ENCODE results near the gene DISP2. TPM values are rescaled to one million over a fixed set of nuclear protein-coding genes. Genes with fewer than 3 reads are reported as not detected.

Gene DISP2
- total and polyA plus RNA-seq, 2 of the 8 experiments (the other 6 are each of a cell fraction or from before 2014, with no cell fraction given): 0.45 to 1.2 TPM

DNA sequence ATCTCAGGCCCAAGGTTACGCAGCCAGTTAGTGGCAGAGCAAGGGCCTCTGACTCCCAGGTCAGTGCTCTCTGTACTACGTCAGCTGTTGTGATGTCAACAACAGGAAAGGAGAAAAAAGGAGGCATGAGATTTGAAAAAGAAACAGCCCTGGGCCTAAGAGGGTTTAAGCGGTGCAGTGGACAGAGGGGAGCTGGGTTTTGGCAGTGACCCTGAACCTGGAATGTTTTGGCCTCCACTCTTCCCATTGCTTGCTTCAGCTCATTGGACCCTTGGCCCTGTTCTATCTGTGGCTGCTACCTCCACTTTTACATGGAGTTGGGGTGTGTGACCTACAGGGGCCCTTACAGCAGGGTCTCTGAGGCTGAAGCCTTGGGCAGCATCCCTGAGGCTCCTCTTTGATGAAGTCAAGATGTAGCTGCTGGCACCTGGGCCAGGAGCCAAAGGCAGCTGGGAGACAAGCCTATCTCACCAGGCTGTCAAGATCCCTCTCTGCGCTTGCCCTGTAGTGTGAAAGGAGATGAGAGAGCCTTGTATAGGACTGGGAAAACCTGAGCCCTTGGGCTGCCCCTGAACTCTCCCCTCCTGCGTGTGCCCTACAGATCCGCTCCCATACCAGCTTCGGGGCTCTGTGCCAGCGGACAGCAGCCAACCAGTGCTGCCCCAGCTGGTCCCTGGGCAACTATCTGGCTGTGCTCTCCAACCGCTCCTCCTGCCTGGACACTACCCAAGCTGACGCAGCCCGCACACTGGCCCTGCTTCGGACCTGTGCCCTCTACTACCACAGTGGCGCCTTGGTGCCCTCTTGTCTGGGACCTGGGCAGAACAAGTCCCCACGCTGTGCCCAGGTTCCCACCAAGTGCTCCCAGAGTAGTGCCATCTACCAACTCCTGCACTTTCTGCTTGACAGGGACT, 8.7 kb downstream of the DISP2 start:
- H3K4me3 ChIP-seq (ENCODE audit: extremely low read depth in 1 of 4, insufficient read depth in 2 of 4, low read depth in 3 of 4, low read length in 4 of 4): no peak overlapping the region
- POLR2A ChIA-PET (ENCODE audit: partially characterized antibody): interaction anchor here (0.7 to 4.1 kb wide), 7 partner anchors 16 to 92 kb away, joined by 3 to 22 read pairs (median 3); partner anchors contain the start of genes CCDC9B and KNSTRN
- TF ChIP-seq, protein P1, sequence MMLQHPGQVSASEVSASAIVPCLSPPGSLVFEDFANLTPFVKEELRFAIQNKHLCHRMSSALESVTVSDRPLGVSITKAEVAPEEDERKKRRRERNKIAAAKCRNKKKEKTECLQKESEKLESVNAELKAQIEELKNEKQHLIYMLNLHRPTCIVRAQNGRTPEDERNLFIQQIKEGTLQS (IDR thresholded peaks at IDR 0.05; ENCODE audit: insufficient read depth, low read depth, low read length): no peak
- TF ChIP-seq, protein P2, sequence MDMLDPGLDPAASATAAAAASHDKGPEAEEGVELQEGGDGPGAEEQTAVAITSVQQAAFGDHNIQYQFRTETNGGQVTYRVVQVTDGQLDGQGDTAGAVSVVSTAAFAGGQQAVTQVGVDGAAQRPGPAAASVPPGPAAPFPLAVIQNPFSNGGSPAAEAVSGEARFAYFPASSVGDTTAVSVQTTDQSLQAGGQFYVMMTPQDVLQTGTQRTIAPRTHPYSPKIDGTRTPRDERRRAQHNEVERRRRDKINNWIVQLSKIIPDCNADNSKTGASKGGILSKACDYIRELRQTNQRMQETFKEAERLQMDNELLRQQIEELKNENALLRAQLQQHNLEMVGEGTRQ (IDR thresholded peaks at IDR 0.05; ENCODE audit: low read length): no peak
- TF ChIP-seq ASH2L (IDR thresholded peaks at IDR 0.05; ENCODE audit: low read length) (no peak), RFX5 (IDR thresholded peaks at IDR 0.05; ENCODE audit: borderline replicate concordance, low read depth, low read length) (no peak), TCF12 (IDR thresholded peaks at IDR 0.05; ENCODE audit: low read depth, low read length) (no peak), JUND (IDR thresholded peaks at IDR 0.05; ENCODE audit: low read length) (no peak), BRCA1 (IDR thresholded peaks at IDR 0.05; ENCODE audit: low read depth, low read length) (no peak), SIX5 (IDR thresholded peaks at IDR 0.05; ENCODE audit: low read depth, low read length) (no peak), SAP30 (IDR thresholded peaks at IDR 0.05; ENCODE audit: insufficient read depth, insufficient replicate concordance, low read length) (no peak)

More for the DNA sequence above, 8.7 kb downstream of the DISP2 start:
- Histone ChIP-seq H3K9ac (replicated peaks in 1 of 4; ENCODE audit: extremely low read depth in 1 of 4, low read depth in 3 of 4, low read length in 3 of 4) (no peak overlapping the region), H3K18ac (ENCODE audit: extremely low read depth, low read length) (no peak overlapping the region), H2AK5ac (ENCODE audit: low read depth, low read length) (no peak overlapping the region), H2BK15ac (ENCODE audit: low read length) (peak overlapping the region; percentile 31; the same call in 1 of the 2 replicates), H3K14ac (ENCODE audit: insufficient read length) (no peak overlapping the region), H2BK12ac (ENCODE audit: low read depth, low read length) (peak overlapping the region; percentile 87; the same call in 1 of the 2 replicates), H2BK120ac (replicated peaks; ENCODE audit: low read depth, low read length) (no peak overlapping the region), H2AFZ (ENCODE audit: low read length) (no peak overlapping the region), H3K4me2 (ENCODE audit: insufficient read depth in 1 of 2, low read depth in 2 of 2, low read length in 2 of 2) (peak overlapping the region in 1 of 2 experiments; percentile 22; a peak in 1 of 4 replicates), H3K27ac (ENCODE audit: low read depth, low read length) (no peak overlapping the region), H3K27me3 (replicated peaks in 1 of 4; ENCODE audit: control insufficient read depth in 3 of 4, extremely low read depth in 1 of 4, insufficient read depth in 3 of 4, low read length in 3 of 4) (peaks cover 5 to 27% (median 23%) of the 10 kb centered on the region in 4 experiments), H3K36me3 (ENCODE audit: control insufficient read depth in 2 of 4, insufficient read depth in 4 of 4, low read length in 3 of 4) (no peaks in the 10 kb centered on the region), H3K23ac (ENCODE audit: insufficient read length) (no peak overlapping the region), H3K79me2 (ENCODE audit: control insufficient read depth in 1 of 2, insufficient read depth in 2 of 2, low read length in 2 of 2) (no peaks in the 10 kb centered on the region), H3K23me2 (ENCODE audit: low read depth, low read length) (peaks cover 1% of the 10 kb centered on the region), H3K9me3 (ENCODE audit: insufficient read depth in 2 of 2, low read depth in 1 of 2, low read length in 1 of 2) (peaks cover 0 to 8% of the 10 kb centered on the region in 2 experiments; a peak in 1 of 4 replicates), H4K5ac (ENCODE audit: insufficient read length, low read depth, low read length) (no peak overlapping the region), H3K79me1 (ENCODE audit: low read depth, low read length) (no peaks in the 10 kb centered on the region), H4K91ac (replicated peaks; ENCODE audit: insufficient read length, low read length) (no peak overlapping the region), H2BK5ac (ENCODE audit: low read depth, low read length) (no peak overlapping the region), H4K8ac (ENCODE audit: extremely low read depth, insufficient read depth, low read length) (no peak overlapping the region; the same call in 1 of the 2 replicates), H3K56ac (replicated peaks; ENCODE audit: insufficient read length, low read depth, low read length) (no peak overlapping the region), H2BK20ac (ENCODE audit: low read length) (0 out of 2 replicates have a peak overlapping the region, but pooled peaks have one; percentile 61), H3K4me1 (replicated peaks in 1 of 4; ENCODE audit: control insufficient read depth in 3 of 4, insufficient read depth in 4 of 4, low read length in 3 of 4) (peaks cover 0 to 6% (median 4%) of the 10 kb centered on the region in 4 experiments; a peak in 3 of 7 replicates), H3K4ac (replicated peaks; ENCODE audit: insufficient read length, low read depth, low read length) (no peak overlapping the region), H4K20me1 (replicated peaks in 1 of 2; ENCODE audit: control insufficient read depth in 1 of 2, insufficient read depth in 2 of 2, low read length in 2 of 2) (peaks cover 0 to 1% of the 10 kb centered on the region in 2 experiments)
- CTCF ChIA-PET (ENCODE audit: partially characterized antibody): interaction anchor here (0.8 to 13.4 kb wide), 20 partner anchors 10 to 223 kb away, joined by 3 to 452 read pairs (median 7); partner anchors contain the start of genes CCDC9B, DISP2, KNSTRN and PHGR1
- WGBS, 2 experiments (ENCODE audit: extremely low coverage in 1 of 2, insufficient coverage in 1 of 2, insufficient read length in 1 of 2, insufficient replicate concordance in 2 of 2, low coverage in 1 of 2, low lambda C conversion rate in 2 of 2, missing lambda C conversion rate in 1 of 2): 87% methylated on average over 14 of the region's 14 CpGs; no CpG with 5 or more reads in 1 of the 2 experiments
- no peak for FAIRE-seq
- DNase-seq (ENCODE audit: low read depth in 1 of 2, low spot score in 2 of 2): no peak

Data from H1 (cell line).